ENCODE data around the gene RIMS3.

DNA sequence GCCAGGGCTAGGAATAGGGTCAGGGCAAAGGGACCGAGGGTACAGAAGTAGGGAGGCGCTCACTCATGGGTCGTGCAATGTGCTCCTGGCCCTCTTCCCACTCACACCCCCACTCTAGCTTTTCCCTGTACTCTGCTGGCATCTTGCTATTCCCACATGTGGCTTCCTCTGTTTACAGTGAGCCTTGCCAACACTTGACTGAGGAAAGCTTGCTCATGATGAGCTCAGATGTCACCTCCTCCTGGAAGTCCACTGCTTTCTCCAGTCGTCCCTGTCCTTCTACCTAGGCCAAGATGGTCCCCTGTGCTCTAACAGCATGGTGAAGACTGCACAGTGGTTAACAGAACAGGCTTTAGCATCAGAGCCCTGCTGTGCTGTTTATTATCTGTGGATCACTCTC lies 8.0 kb upstream of the RIMS3 start:
- TF ChIP-seq, protein P1, sequence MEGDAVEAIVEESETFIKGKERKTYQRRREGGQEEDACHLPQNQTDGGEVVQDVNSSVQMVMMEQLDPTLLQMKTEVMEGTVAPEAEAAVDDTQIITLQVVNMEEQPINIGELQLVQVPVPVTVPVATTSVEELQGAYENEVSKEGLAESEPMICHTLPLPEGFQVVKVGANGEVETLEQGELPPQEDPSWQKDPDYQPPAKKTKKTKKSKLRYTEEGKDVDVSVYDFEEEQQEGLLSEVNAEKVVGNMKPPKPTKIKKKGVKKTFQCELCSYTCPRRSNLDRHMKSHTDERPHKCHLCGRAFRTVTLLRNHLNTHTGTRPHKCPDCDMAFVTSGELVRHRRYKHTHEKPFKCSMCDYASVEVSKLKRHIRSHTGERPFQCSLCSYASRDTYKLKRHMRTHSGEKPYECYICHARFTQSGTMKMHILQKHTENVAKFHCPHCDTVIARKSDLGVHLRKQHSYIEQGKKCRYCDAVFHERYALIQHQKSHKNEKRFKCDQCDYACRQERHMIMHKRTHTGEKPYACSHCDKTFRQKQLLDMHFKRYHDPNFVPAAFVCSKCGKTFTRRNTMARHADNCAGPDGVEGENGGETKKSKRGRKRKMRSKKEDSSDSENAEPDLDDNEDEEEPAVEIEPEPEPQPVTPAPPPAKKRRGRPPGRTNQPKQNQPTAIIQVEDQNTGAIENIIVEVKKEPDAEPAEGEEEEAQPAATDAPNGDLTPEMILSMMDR (IDR thresholded peaks at IDR 0.05): no peak
- TF ChIP-seq EZH2phosphoT487 (IDR thresholded peaks at IDR 0.05): no peak
- TF ChIP-seq EZH2 (IDR thresholded peaks at IDR 0.05): no peak
